GDM1 (cell line): ENCODE data around the gene RBMX2.

Source experiments
- DNase-seq: peaks from one replicate; lab custom pipeline; 2025; lab: John Stamatoyannopoulos, UW

RBMX2 gene

GRCh38 chrX:130446974-130447373 is 45.2 kb downstream of the RBMX2 start:
- no peak for DNase-seq
